Heart left ventricle (tissue), 13 donors: ENCODE measurements around the gene OR2T35.

ENCODE experiments used
- POLR2A ChIP-seq, 2 donors: fragments of 450-650 bp; IDR thresholded peaks; one replicate each; pipeline ENCODE4 v1.6.1; 2017; ENCODE audit warnings: antibody characterized with exemption in 2 of 2, mild to moderate bottlenecking in 2 of 2, moderate library complexity in 2 of 2
- TF ChIP-seq, protein P1 (sequence below), 12 donors: fragments of 200-600 bp; sonication (generic) in 4 of 12; IDR thresholded peaks; one replicate each; pipeline versions ENCODE4 v1.5.0 to v1.8.0; 2018 to 2022; ENCODE audit warnings: antibody characterized with exemption in 12 of 12, mild to moderate bottlenecking in 5 of 12
- donor health status: ischemic (EF 13 %, LVEDD 7.1; RV severe dilation, severe dysfunction).
- donor health status: DM: no; HTN: yes; CAD: no.
- donor health status: DM: no; HTN: no; CAD: no.
- donor health status: ischemic (EF 25% LVEDD 6.9; RV normal size, moderate dysfunction).
- donor health status: ischemic (EF 25% LVEDD 5.7; RV mildly dilated, moderate dysfunction).
- donor health status: ischemic (EF 35%, LVEDD 5.7; RV mildly dilated, moderate dysfunction).
- donor health status: nonischemic (EF 11% LVEDD 7.7; RV severe dilation, severe dysfunction).
- donor health status: DM: yes; HTN: yes; CAD: no.
- donor health status: PGD.
- donor health status: ischemic (EF 29% LVEDD 5.4; RV normal size, mild dysfunction).
- donor health status: nonischemic (EF 23%, LVEDD 6.1; RV moderate dilation, normal function).

DNA sequence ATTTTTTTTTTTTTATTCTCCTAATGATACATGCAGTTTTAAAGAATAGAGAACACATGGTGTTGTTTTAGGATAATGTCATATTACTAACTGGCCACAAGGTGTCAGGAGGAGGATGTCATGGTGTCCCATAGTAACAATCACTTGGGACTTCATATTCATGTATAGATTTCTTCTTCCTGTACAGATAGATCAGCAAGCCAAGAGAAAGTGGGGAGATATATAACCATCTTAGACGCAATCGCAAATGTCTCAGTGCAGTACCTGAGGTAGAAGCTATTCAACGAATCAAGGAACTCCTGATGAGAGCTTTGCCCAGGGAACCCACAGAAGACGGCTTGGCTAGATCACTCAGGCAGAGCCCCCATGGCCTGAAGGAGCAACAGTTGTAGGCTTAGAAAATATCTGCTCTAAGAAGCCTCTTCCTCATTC lies 22.5 kb downstream of the OR2T35 start:
- TF ChIP-seq, protein P1, sequence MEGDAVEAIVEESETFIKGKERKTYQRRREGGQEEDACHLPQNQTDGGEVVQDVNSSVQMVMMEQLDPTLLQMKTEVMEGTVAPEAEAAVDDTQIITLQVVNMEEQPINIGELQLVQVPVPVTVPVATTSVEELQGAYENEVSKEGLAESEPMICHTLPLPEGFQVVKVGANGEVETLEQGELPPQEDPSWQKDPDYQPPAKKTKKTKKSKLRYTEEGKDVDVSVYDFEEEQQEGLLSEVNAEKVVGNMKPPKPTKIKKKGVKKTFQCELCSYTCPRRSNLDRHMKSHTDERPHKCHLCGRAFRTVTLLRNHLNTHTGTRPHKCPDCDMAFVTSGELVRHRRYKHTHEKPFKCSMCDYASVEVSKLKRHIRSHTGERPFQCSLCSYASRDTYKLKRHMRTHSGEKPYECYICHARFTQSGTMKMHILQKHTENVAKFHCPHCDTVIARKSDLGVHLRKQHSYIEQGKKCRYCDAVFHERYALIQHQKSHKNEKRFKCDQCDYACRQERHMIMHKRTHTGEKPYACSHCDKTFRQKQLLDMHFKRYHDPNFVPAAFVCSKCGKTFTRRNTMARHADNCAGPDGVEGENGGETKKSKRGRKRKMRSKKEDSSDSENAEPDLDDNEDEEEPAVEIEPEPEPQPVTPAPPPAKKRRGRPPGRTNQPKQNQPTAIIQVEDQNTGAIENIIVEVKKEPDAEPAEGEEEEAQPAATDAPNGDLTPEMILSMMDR (IDR thresholded peaks at IDR 0.05) = peak in 9 of 12 donors; percentile 18 to 54 (median 34)
- TF ChIP-seq POLR2A (IDR thresholded peaks at IDR 0.05) = no peak
